Measurements from ENCODE around the gene KRT33B.

GRCh38 chr17:41393826-41394225 is 24.2 kb upstream of the KRT33B start:
- TF ChIP-seq CTCF (IDR thresholded peaks at IDR 0.05) (no peak), POLR2A (IDR thresholded peaks at IDR 0.05) (no peak)

All from heart left ventricle (tissue), 13 donors.